Measurements from ENCODE around the gene DICER1. TPM values are rescaled to one million over a fixed set of nuclear protein-coding genes. Genes with fewer than 3 reads are reported as not detected.

Gene DICER1
- total and polyA plus RNA-seq, 2 experiments from 2014 or later, result 21.4 to 59.2 TPM

- Histone ChIP-seq H2AFZ (no peak overlapping the region), H4K20me1 (replicated peaks; ENCODE audit: insufficient read depth) (no peaks in the 10 kb centered on the region), H3K27me3 (ENCODE audit: insufficient read depth) (no peaks in the 10 kb centered on the region), H3K4me3 (no peak overlapping the region), H3K79me2 (replicated peaks; ENCODE audit: insufficient read depth) (no peaks in the 10 kb centered on the region), H3K9me2 (ENCODE audit: insufficient read depth) (no peaks in the 10 kb centered on the region; the same call in 1 of the 2 replicates), H3F3A (replicated peaks; ENCODE audit: low read depth) (no peaks in the 10 kb centered on the region), H3K27ac (ENCODE audit: low read depth) (no peak overlapping the region), H3K4me1 (ENCODE audit: insufficient read depth) (no peaks in the 10 kb centered on the region), H3K4me2 (no peak overlapping the region), H3K36me3 (ENCODE audit: insufficient read depth) (peaks cover 4% of the 10 kb centered on the region; the same call in 1 of the 2 replicates)
- TF ChIP-seq EZH2 (IDR thresholded peaks at IDR 0.05; ENCODE audit: low read depth, unreplicated experiment), result no peak
- no peak for TF ChIP-seq STAT1 (IDR thresholded peaks at IDR 0.05; ENCODE audit: unreplicated experiment)
- no peak for TF ChIP-seq CREB1 (CRISPR knock-in tag; IDR thresholded peaks at IDR 0.05; ENCODE audit: low read depth)
- TF ChIP-seq JUNB (IDR thresholded peaks at IDR 0.05; ENCODE audit: unreplicated experiment), result no peak
- no peak for TF ChIP-seq ZNF331 (CRISPR knock-in tag; IDR thresholded peaks at IDR 0.05; ENCODE audit: low read depth)
- no peak for TF ChIP-seq REST (IDR thresholded peaks at IDR 0.05; ENCODE audit: unreplicated experiment)
- no peak for TF ChIP-seq EZH2phosphoT487 (IDR thresholded peaks at IDR 0.05; ENCODE audit: unreplicated experiment)
- TF ChIP-seq ZNF462 (CRISPR knock-in tag; IDR thresholded peaks at IDR 0.05), result no peak
- no peak for TF ChIP-seq NANOG (IDR thresholded peaks at IDR 0.05; ENCODE audit: borderline replicate concordance)
- TF ChIP-seq ZNF114 (CRISPR knock-in tag; IDR thresholded peaks at IDR 0.05), result no peak
- TF ChIP-seq POLR2AphosphoS5 (IDR thresholded peaks at IDR 0.05; ENCODE audit: low read depth), result no peak
- TF ChIP-seq, protein P1, sequence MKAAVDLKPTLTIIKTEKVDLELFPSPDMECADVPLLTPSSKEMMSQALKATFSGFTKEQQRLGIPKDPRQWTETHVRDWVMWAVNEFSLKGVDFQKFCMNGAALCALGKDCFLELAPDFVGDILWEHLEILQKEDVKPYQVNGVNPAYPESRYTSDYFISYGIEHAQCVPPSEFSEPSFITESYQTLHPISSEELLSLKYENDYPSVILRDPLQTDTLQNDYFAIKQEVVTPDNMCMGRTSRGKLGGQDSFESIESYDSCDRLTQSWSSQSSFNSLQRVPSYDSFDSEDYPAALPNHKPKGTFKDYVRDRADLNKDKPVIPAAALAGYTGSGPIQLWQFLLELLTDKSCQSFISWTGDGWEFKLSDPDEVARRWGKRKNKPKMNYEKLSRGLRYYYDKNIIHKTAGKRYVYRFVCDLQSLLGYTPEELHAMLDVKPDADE (IDR thresholded peaks at IDR 0.05), result no peak
- TF ChIP-seq, protein P2, sequence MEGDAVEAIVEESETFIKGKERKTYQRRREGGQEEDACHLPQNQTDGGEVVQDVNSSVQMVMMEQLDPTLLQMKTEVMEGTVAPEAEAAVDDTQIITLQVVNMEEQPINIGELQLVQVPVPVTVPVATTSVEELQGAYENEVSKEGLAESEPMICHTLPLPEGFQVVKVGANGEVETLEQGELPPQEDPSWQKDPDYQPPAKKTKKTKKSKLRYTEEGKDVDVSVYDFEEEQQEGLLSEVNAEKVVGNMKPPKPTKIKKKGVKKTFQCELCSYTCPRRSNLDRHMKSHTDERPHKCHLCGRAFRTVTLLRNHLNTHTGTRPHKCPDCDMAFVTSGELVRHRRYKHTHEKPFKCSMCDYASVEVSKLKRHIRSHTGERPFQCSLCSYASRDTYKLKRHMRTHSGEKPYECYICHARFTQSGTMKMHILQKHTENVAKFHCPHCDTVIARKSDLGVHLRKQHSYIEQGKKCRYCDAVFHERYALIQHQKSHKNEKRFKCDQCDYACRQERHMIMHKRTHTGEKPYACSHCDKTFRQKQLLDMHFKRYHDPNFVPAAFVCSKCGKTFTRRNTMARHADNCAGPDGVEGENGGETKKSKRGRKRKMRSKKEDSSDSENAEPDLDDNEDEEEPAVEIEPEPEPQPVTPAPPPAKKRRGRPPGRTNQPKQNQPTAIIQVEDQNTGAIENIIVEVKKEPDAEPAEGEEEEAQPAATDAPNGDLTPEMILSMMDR (conservative IDR thresholded peaks at IDR 0.05; ENCODE audit: low read depth in 2 of 2), result no peak
- Mint-ChIP-seq H3K27me3 (ENCODE audit: insufficient read depth, low read depth, poor library complexity) (peaks cover 3% of the 10 kb centered on the region), H3K36me3 (ENCODE audit: low read depth) (peaks cover 4% of the 10 kb centered on the region; the same call in 2 of the 3 replicates), H3K27ac (no peak overlapping the region), H3K9me3 (peaks cover 16% of the 10 kb centered on the region; the same call in 2 of the 3 replicates), H3K4me1 (peaks cover 7% of the 10 kb centered on the region; the same call in 2 of the 3 replicates), H3K4me3 (no peak overlapping the region)
- DNase-seq (ENCODE audit: low spot score), result no peak
- no peak; the same call in 2 of the 3 replicates for ATAC-seq
Observed at GRCh38 chr14:95190346-95190840, 33.1 kb upstream of the DICER1 start.
